HG02798 (cell line): ENCODE measurements around the gene RSAD2.
A peak's percentile ranks its signal among the peaks of the same experiment; 100 is the strongest.

Experiments
- ATAC-seq: cut with Tn5 transposase; IDR thresholded peaks from one replicate; pipeline ENCODE4 v1.9.1; 2021; ENCODE audit warnings: mild to moderate bottlenecking; ENCODE audit not compliant: unreplicated experiment, poor library complexity

Gene RSAD2

DNA sequence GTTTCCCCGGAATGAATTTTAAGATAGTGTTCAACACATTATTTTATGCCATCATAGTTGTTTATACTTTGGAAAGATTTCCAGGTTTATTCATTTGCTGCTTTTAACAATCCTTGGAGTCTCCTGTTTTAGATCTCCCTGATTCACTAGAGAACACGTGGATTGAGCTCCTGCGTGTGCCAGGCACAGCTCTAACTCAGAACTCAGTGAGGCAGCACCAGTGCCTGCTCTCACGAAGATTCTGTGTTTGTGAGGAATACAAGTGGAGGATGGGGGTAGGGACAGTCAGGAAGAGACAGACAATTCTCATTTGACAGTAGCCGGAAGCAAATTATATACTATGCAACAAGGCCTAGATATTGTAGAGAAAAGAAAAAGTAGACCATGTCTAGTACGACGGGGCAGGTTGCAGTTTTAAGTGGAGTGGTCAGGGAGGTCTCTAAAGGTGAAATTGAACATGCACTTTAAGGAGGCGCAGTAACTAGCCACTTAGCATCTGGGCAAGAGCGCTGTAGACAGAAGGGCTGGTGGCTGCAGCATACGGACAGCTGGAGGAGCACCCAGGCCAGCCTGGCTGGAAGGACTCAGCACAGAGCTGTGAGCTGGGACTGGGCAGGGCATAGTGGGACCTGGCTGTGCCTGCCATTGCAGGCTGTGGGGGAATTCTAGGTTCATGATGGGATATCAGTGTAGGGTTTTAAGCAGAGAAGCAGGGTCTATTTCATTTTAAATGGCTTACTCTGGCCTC is 63.9 kb downstream of the RSAD2 start:
- no peak for ATAC-seq

DNA sequence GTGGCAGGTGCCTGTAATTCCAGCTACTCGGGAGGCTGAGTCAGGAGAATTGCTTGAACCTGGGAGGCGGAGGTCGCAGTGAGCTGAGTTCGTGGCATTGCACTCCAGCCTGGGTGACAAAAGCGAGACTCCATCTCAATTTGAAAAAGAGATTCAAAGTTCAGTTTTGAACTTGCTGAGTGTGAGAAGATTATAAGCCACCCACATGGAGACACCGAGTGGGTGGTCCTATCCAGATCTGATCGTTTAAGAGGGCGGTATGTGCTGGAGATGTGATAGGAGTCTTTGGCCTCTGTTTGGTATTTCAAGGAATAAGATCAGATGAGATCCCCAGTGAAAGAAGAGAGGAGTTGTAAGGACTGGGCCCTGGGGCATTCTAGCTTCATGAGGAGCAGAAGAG is 65.3 kb downstream of the RSAD2 start:
- ATAC-seq: no peak

DNA sequence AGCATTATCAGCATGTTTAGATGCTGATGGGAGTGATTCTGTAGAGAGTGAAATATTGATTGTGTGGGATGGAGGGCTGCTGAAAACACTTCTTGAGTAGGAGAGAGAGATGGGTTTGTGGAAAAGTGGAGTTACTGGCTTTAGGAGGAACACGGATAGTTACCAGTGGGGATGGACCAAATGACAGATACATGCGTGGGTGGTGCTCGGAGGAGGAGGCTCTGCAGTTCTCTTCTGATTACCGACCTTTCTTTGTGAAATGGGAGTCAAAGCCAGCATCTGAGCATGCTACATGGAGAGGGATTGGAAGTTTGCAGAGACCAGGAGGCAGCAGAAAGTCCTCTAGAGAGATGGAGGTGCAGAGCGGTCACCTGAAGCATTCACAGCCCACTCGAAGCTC is 65.9 kb downstream of the RSAD2 start:
- ATAC-seq: no peak

DNA sequence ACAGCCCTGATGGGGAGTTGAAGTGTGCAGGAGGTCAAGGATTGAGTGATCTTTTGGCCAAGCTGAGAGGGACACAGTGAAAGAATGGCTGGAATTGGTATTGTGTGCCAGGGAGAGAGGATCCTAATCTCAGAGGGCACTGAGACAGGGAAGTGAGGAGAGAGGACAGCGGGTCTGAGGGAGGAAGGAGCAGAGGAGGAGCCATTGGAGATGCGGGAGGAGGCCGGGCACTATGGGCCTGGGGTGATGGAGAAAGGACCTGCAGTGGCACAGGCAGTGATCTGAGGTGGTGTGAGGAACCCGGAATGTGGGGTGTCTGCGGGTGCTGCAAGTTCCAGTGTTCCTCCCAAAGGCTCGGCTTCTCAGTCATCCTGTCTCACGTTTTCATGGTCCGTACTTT is 66.4 kb downstream of the RSAD2 start:
- ATAC-seq: no peak

DNA sequence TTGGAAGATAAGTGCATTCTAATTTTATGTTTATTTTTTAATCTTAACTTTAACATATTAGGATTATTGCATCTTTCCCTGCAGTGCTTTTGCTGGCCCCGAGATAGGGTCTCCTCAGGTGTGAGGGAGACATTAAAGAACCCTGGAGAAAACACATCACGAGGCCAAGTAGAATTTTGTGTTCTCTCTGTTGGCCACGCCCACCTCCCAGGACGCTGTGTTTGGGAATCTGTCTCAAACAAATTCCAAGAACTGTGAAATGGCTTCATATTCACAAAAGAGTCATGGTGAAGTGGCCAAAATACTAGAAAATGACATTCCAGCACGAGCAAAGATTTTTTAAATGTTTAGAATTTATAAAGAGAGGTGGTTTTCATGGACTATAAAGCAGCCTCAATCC is 67.0 kb downstream of the RSAD2 start:
- ATAC-seq: no peak

DNA sequence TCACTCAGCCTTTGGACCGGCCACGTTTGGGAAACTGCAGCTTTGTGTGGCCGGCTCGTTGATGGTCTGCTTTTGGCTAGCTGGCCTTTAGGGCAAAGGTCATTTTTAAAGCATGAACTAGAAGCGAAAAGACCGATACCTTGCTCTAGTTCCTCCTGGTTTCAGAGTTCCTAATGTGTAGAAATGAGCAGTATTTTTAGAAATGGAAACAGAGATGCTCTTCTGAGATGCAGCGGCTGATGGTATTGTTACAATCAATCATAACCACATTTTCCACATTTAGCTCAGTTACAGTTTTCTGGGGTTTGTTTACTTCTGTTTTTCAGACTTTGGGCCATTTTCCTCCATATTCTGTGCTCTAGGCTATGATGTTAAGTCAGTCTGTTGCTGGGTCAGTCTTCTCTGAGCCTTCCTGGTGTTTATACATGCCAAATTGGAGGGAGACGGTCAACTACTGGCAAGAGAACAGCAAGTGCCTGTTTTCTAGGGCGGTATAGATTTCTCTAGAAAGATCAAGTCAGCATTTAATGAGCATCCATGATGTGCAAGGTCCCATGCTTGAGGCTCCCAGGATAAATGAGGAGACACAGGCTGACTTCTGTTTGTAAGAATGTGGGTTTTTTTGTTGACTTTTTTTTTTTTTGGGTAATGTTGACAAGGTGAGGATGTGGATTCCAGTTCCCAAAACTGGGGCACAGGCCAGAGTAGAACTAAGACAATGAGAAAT is 67.7 kb downstream of the RSAD2 start:
- ATAC-seq: peak; percentile 94

DNA sequence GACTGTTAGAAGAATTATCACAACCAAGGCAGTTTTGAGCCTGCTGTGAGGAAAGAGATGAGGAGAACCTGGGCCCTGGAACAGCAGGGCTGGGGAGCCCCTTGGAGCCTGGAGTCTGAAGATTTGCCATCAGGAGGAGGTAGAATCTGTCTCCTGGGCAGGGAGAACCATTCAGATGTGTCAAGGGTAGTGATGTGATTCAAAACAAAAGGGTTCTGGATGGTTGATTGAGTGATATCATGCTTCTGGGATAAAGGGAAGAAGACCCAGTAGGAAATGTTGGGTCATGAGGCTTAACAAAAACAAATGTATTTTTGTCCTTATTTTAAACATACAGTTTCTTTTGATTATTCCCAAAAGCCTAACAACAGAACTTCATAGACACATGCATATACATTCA is 68.2 kb downstream of the RSAD2 start:
- no peak for ATAC-seq

DNA sequence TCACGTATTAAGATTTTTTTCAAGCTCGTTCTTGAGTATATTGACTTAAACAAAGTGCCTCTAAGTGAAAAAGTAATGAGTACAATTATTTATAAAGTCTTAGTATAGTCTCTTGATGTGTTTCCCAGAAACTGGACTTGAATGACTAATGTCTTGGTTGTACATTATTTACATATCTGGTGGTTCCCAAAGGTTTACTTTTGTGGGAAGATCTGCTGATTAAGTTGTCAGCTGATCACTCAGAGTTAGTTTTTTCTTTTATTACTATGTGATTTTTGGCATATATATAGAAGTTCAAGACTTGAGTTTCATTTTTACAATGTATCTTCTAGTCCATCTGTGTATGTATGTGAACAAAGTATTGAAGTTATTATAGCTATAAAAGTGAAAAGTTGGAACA is 69.1 kb downstream of the RSAD2 start:
- ATAC-seq: no peak
